ENCODE data around the gene AGBL4. TPM values are rescaled to one million over a fixed set of nuclear protein-coding genes. Genes with fewer than 3 reads are reported as not detected.

AGBL4 gene
- total RNA-seq, 4 donors from 2014 or later = 0.44 to 1.5 (median 1.2) TPM; not detected in 1

Small RNA genes within 50 kb of the gene (small RNA-seq; reads per million reads assigned to genes)
- not detected for gene AL390023.1

Other genes with a start within 250 kb of the AGBL4 start
- not detected for gene ELAVL4, start 85.0 kb upstream of the AGBL4 start, total RNA-seq